ENCODE measurements around the gene VTCN1. TPM values are rescaled to one million over a fixed set of nuclear protein-coding genes. Genes with fewer than 3 reads are reported as not detected.
A peak's percentile ranks its signal among the peaks of the same experiment; 100 is the strongest.

The VTCN1 gene
- total and polyA plus RNA-seq, 2 of the 13 experiments (the other 11 are each of a cell fraction or from before 2014, with no cell fraction given), result not detected

- TF ChIP-seq SIX1 (CRISPR knock-in tag; IDR thresholded peaks at IDR 0.05; ENCODE audit: borderline replicate concordance) (no peak), ZNF710 (CRISPR knock-in tag; IDR thresholded peaks at IDR 0.05; ENCODE audit: borderline replicate concordance) (no peak), GABPA (IDR thresholded peaks at IDR 0.05; ENCODE audit: low read depth, low read length) (no peak), GABPA (CRISPR knock-in tag; IDR thresholded peaks at IDR 0.05; ENCODE audit: low read depth) (no peak), FOXO4 (CRISPR knock-in tag; conservative IDR thresholded peaks at IDR 0.05) (no peak)
These were observed 37.7 kb downstream of the VTCN1 start (continued) for GRCh38 chr1:117173006-117173405.

- DNase-seq (ENCODE audit: low spot score) (peak; percentile 67), ATAC-seq (peak; percentile 86), FAIRE-seq (no peak)
- Histone ChIP-seq H3K79me2 (ENCODE audit: insufficient read depth, low read length) (no peaks in the 10 kb centered on the region), H3K4me2 (ENCODE audit: low read depth, low read length) (peak overlapping the region; percentile 39), H3K36me3 (replicated peaks in 1 of 2; ENCODE audit: control insufficient read depth in 1 of 2, insufficient read depth in 2 of 2, low read length in 2 of 2) (no peaks in the 10 kb centered on the region), H3K9ac (ENCODE audit: insufficient read depth, low read depth, low read length) (no peak overlapping the region), H2AFZ (ENCODE audit: low read length) (no peak overlapping the region), H4K20me1 (ENCODE audit: insufficient read depth, low read length) (no peaks in the 10 kb centered on the region), H3K27ac (ENCODE audit: extremely low read length, insufficient read depth, low read length) (no peak overlapping the region), H3K27me3 (ENCODE audit: control insufficient read depth in 1 of 2, insufficient read depth in 2 of 2, low read length in 2 of 2) (no peaks in the 10 kb centered on the region; a peak in 1 of 5 replicates), H3K9me3 (ENCODE audit: low read length) (no peaks in the 10 kb centered on the region), H3K4me3 (replicated peaks in 1 of 3; ENCODE audit: insufficient read depth in 1 of 3, low read depth in 2 of 3, low read length in 3 of 3) (no peak overlapping the region), H3K4me1 (ENCODE audit: insufficient read depth, low read length) (peaks cover 9% of the 10 kb centered on the region)
- 6% methylated on average over 13 of the region's 18 CpGs for whole genome bisulfite sequencing (ENCODE audit: low lambda C conversion rate)
- intact Hi-C loops (cut with micrococcal nuclease; ENCODE audit: unreplicated experiment) (loop anchor here (5.0 kb wide), 1 partner anchor 50 kb away; the partner anchor contains the start of gene TRIM45), in situ Hi-C loops (cut with HindIII; ENCODE audit: extremely low pct_ligation_motif_present, low pct_unique_long_range_greater_than_20kb) (no loop called here)
- POLR2A ChIA-PET, result no interaction called here
- CTCF ChIA-PET (ENCODE audit: low intra/inter-chr PET ratio, low total read pairs), result no interaction called here
- BruUV-seq (replicated peaks), result no TSS peak
- TF ChIP-seq KMT2B (CRISPR knock-in tag; IDR thresholded peaks at IDR 0.05) (no peak), CHCHD3 (CRISPR knock-in tag; IDR thresholded peaks at IDR 0.05) (no peak), THAP11 (CRISPR knock-in tag; IDR thresholded peaks at IDR 0.05) (no peak), ZNF687 (CRISPR knock-in tag; IDR thresholded peaks at IDR 0.05) (0 out of 2 replicates have a peak, but pooled peaks have one; percentile 16), HOXA3 (CRISPR knock-in tag; IDR thresholded peaks at IDR 0.05) (no peak), PBX2 (CRISPR knock-in tag; IDR thresholded peaks at IDR 0.05) (no peak), ZUFSP (CRISPR knock-in tag; IDR thresholded peaks at IDR 0.05; ENCODE audit: borderline replicate concordance) (no peak)
These were observed 38.7 kb downstream of the VTCN1 start for GRCh38 chr1:117171900-117172511.

All from HepG2 (cell line).